CD4-positive, alpha-beta T cell treated with Interleukin-15 for 1 hour (primary cell): ENCODE data around the gene ZSWIM8.
"Not testable (repeated sequence)": the region's sequence is repeated elsewhere in the genome, so short reads cannot be mapped to it uniquely, and the experiment has no call there.

Experiments
- DNase-seq: peaks from one replicate; pipeline ENCODE4 v3.0.0-alpha.2; 2020

Gene ZSWIM8

GRCh38 chr10:73815719-73816030, 30.3 kb downstream of the ZSWIM8 start:
- no peak for DNase-seq

- DNase-seq: no peak
Measured at GRCh38 chr10:73816917-73817729, 31.7 kb downstream of the ZSWIM8 start.

GRCh38 chr10:73817826-73818225, 32.4 kb downstream of the ZSWIM8 start:
- DNase-seq: no peak

GRCh38 chr10:73818402-73818801, 33.0 kb downstream of the ZSWIM8 start:
- DNase-seq: no peak

- DNase-seq: no peak
Measured at GRCh38 chr10:73819081-73819480, 33.7 kb downstream of the ZSWIM8 start.

- no peak for DNase-seq
Measured at GRCh38 chr10:73819513-73820093, 34.2 kb downstream of the ZSWIM8 start.

GRCh38 chr10:73823391-73823790, 38.0 kb downstream of the ZSWIM8 start:
- no peak for DNase-seq

- no peak for DNase-seq
Measured at GRCh38 chr10:73824146-73824725, 38.8 kb downstream of the ZSWIM8 start.

- no peak for DNase-seq
Measured at GRCh38 chr10:73827346-73828089, 42.1 kb downstream of the ZSWIM8 start.

GRCh38 chr10:73828161-73828560, 42.8 kb downstream of the ZSWIM8 start:
- DNase-seq: no peak

GRCh38 chr10:73829090-73829489, 43.7 kb downstream of the ZSWIM8 start:
- DNase-seq: not testable (repeated sequence)

GRCh38 chr10:73836427-73836980, 51.1 kb downstream of the ZSWIM8 start:
- no peak for DNase-seq

- no peak for DNase-seq
Measured at GRCh38 chr10:73837072-73837471, 51.7 kb downstream of the ZSWIM8 start.

GRCh38 chr10:73838008-73838567, 52.7 kb downstream of the ZSWIM8 start:
- no peak for DNase-seq

- no peak for DNase-seq
Measured at GRCh38 chr10:73838827-73839226, 53.4 kb downstream of the ZSWIM8 start.

- no peak for DNase-seq
Measured at GRCh38 chr10:73839276-73839966, 54.0 kb downstream of the ZSWIM8 start.

GRCh38 chr10:73840056-73840402, 54.6 kb downstream of the ZSWIM8 start:
- no peak for DNase-seq

GRCh38 chr10:73840403-73841060, 55.1 kb downstream of the ZSWIM8 start:
- DNase-seq: no peak

- DNase-seq: no peak
Measured at GRCh38 chr10:73841061-73841421, 55.6 kb downstream of the ZSWIM8 start.

- no peak for DNase-seq
Measured at GRCh38 chr10:73841526-73842285, 56.3 kb downstream of the ZSWIM8 start.

GRCh38 chr10:73842349-73842748, 56.9 kb downstream of the ZSWIM8 start:
- DNase-seq: no peak
